GM23248 (cell line): ENCODE data around the gene FOXJ2. TPM values are rescaled to one million over a fixed set of nuclear protein-coding genes. Genes with fewer than 3 reads are reported as not detected.
A peak's percentile ranks its signal among the peaks of the same experiment; 100 is the strongest.
"Not testable (repeated sequence)": the region's sequence is repeated elsewhere in the genome, so short reads cannot be mapped to it uniquely, and the experiment has no call there.

ENCODE experiments used
- DNase-seq: peaks from one replicate; pipeline ENCODE4 v3.0.0-alpha.2; 2015
- H2AFZ ChIP-seq: fragments of 200-600 bp; sonication (generic); 2 replicates; pipeline ENCODE4 v1.6.1; 2016; ENCODE audit warnings: antibody characterized with exemption
- H3F3A ChIP-seq: fragments of 200-600 bp; sonication (generic); 2 replicates; pipeline ENCODE4 v1.6.1; 2016; ENCODE audit warnings: mild to moderate bottlenecking, antibody characterized with exemption, mixed run types; ENCODE audit not compliant: insufficient read depth
- H3K27ac ChIP-seq: fragments of 200-600 bp; sonication (generic); 2 replicates; pipeline ENCODE4 v1.5.1; 2016; ENCODE audit warnings: mild to moderate bottlenecking
- H3K27me3 ChIP-seq: fragments of 200-600 bp; sonication (generic); replicated peaks from 2 replicates; pipeline ENCODE4 v1.6.1; 2016; ENCODE audit warnings: mild to moderate bottlenecking; ENCODE audit not compliant: insufficient read depth
- H3K36me3 ChIP-seq: fragments of 200-600 bp; sonication (generic); 2 replicates; pipeline ENCODE4 v1.6.1; 2016; ENCODE audit warnings: low read depth, mild to moderate bottlenecking
- H3K4me1 ChIP-seq: fragments of 200-600 bp; sonication (generic); 2 replicates; pipeline ENCODE4 v1.6.1; 2016; ENCODE audit warnings: mild to moderate bottlenecking; ENCODE audit not compliant: insufficient read depth
- H3K4me2 ChIP-seq: fragments of 200-600 bp; sonication (generic); one replicate; pipeline ENCODE4 v1.6.1; 2016; ENCODE audit warnings: mild to moderate bottlenecking; ENCODE audit not compliant: unreplicated experiment
- H3K4me3 ChIP-seq: fragments of 200-600 bp; sonication (generic); 2 replicates; pipeline ENCODE4 v1.5.1; 2016; ENCODE audit warnings: mild to moderate bottlenecking
- H3K79me2 ChIP-seq: fragments of 200-600 bp; sonication (generic); 2 replicates; pipeline ENCODE4 v1.6.1; 2016; ENCODE audit warnings: mild to moderate bottlenecking; ENCODE audit not compliant: insufficient read depth
- H3K9ac ChIP-seq: fragments of 200-600 bp; sonication (generic); 2 replicates; pipeline ENCODE4 v1.6.1; 2016; ENCODE audit warnings: mild to moderate bottlenecking
- H3K9me2 ChIP-seq: fragments of 200-600 bp; sonication (generic); 2 replicates; pipeline ENCODE4 v1.6.1; 2016; ENCODE audit warnings: mixed run types, mild to moderate bottlenecking, moderate library complexity; ENCODE audit not compliant: insufficient read depth
- H3K9me3 ChIP-seq: fragments of 200-600 bp; sonication (generic); one replicate; pipeline ENCODE4 v1.6.1; 2017; ENCODE audit warnings: low read depth
- H4K20me1 ChIP-seq: fragments of 200-600 bp; sonication (generic); 2 replicates; pipeline ENCODE4 v1.6.0; 2016; ENCODE audit not compliant: insufficient read depth
- EZH2 ChIP-seq: fragments of 200-600 bp; sonication (generic); IDR thresholded peaks from 2 replicates; pipeline ENCODE4 v1.6.1; 2018; ENCODE audit warnings: antibody characterized with exemption, mild to moderate bottlenecking; ENCODE audit not compliant: insufficient read depth, poor library complexity, severe bottlenecking
- EZH2phosphoT487 ChIP-seq: fragments of 200-600 bp; sonication (generic); IDR thresholded peaks from 2 replicates; pipeline ENCODE4 v1.6.1; 2018; ENCODE audit warnings: antibody characterized with exemption, moderate library complexity, mild to moderate bottlenecking, low read depth; ENCODE audit not compliant: insufficient read depth
- WGBS, 2 experiments: methylation state at CpG; one replicate each; pipeline ENCODE4 v1.1.6; 2015 to 2017; ENCODE audit warnings: low lambda C conversion rate in 2 of 2, low coverage in 1 of 2; ENCODE audit errors: missing lambda C conversion rate in 2 of 2; 5-methylcytosine and 5-hydroxymethylcytosine counted together
- in situ Hi-C: fragments of 300-500 bp; cut with MboI; formaldehyde crosslinking; loops from 2 replicates; pipeline ENCODE4 v1.15.0; 2020
- polyA plus RNA-seq: library from polyadenylated mRNA; unstranded; fragments of >200 nt; fragmentation: Nextera tagmentation; extraction: Ambion mirVana; gene quantifications from 2 replicates; pipeline ENCODE4 v1.2.1, GENCODE V29; 2016
- total RNA-seq: library from RNA; depleted of rRNA; stranded (reverse); fragments of >200 nt; shearing (Covaris generic); gene quantifications from 2 replicates; pipeline ENCODE4 v1.2.3, GENCODE V29; 2014

The FOXJ2 gene
- total and polyA plus RNA-seq, 2 experiments from 2014 or later, result 11.0 to 11.6 TPM

DNA sequence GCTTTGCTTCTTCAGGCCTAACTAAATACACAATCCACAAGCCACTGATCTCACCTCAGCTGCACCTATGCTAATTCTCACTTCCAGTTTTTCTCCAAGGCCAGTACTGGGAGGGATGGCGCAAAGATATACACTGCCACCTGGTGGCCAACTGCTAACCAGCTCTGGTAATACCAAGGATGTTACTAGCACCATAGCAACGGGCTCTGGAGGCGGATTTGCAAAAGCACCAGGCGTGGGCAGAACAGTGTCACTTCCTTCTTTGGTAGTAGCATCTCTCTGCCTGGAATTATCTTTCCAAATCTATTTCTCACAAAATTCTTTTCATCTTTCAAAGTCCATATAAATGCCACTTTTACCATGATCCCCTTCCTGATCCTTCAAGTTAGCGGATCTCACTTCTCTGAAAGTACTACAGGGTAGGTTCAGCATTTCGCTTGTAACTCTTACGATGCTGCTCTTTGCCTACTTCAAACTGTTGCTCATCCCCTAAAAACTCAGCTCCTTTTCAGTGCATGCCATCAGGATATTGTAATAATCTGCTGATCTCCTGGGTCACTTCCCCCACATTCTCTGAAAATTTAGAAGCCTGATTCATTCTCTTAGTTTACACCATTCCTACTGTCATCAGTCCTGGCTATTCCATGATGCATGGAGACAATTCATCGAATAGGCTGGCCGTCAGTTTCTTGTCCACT, 37.1 kb upstream of the FOXJ2 start:
- peak overlapping the region; percentile 70 for H3K4me2 ChIP-seq
- peak overlapping the region; percentile 72 for H3K9ac ChIP-seq
- peak; percentile 98 for DNase-seq
- peak overlapping the region; percentile 50 for H3K4me3 ChIP-seq
- TF ChIP-seq EZH2 (no peak), EZH2phosphoT487 (0 out of 2 replicates have a peak, but pooled peaks have one; percentile 64)
- 10 to 15% methylated on average over 9 of the region's 9 CpGs for WGBS, 2 experiments
- H3F3A ChIP-seq, result peaks cover 23% of the 10 kb centered on the region
- H3K4me1 ChIP-seq, result peaks cover 21% of the 10 kb centered on the region
- 0 out of 2 replicates have a peak overlapping the region, but pooled peaks have one; percentile 45 for H2AFZ ChIP-seq
- H3K27ac ChIP-seq, result peak overlapping the region; percentile 93
- H3K27me3 ChIP-seq, result no peaks in the 10 kb centered on the region
- H3K9me2 ChIP-seq, result no peaks in the 10 kb centered on the region
- H3K36me3 ChIP-seq, result no peaks in the 10 kb centered on the region
- H3K9me3 ChIP-seq, result no peaks in the 10 kb centered on the region
- H4K20me1 ChIP-seq, result no peaks in the 10 kb centered on the region
- in situ Hi-C loops, result loop anchor here (10.0 kb wide), 1 partner anchor 141 kb away; no protein-coding TSS in a partner anchor
- no peaks in the 10 kb centered on the region for H3K79me2 ChIP-seq

DNA sequence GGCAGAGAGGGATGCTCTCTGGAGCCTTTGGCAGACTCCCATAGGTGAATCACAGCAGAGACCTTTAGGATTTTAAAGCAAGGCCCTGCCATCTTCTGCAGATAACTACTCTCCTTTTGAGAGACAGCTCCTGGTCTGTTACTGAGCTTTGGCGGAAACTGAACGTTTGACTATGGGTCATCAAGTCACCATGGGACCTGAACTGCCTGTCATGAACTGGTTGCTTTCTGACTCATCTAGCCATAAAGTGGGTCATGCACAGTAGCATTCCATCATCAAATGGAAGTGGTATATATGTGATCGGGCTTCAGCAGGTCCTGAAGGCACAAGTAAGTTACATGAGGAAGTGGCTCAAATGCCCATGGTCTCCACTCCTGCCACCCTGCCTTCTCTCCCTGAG, 31.7 kb upstream of the FOXJ2 start:
- H3K4me1 ChIP-seq, in situ Hi-C loops, H3K4me2 ChIP-seq, H3K9me2 ChIP-seq, DNase-seq, H2AFZ ChIP-seq, H3K36me3 ChIP-seq, H4K20me1 ChIP-seq, H3K79me2 ChIP-seq, H3F3A ChIP-seq, H3K9me3 ChIP-seq, H3K4me3 ChIP-seq, H3K27me3 ChIP-seq, H3K9ac ChIP-seq, H3K27ac ChIP-seq: not testable (repeated sequence)
- 89 to 94% methylated on average over 3 of the region's 3 CpGs for WGBS, 2 experiments

DNA sequence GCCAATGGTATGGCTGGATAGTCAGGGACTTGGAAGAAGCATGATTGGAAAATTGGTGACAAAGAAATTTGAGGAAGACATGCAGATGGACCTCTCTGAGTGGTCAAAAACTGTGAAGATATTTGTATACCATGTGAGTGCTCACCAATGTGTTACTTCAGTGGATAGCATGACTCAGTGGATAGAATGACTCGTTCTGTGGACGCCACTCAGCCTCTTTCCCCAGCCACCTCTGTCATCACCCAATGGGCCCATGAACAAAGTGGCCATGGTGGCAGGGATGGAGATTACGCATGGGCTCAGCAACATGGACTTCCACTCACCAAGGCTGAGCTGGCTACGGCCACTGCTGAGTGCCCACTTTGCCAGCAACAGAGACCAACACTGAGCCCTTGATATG, 31.0 kb upstream of the FOXJ2 start:
- H2AFZ ChIP-seq, H3K27ac ChIP-seq, H3K79me2 ChIP-seq, H3F3A ChIP-seq, H4K20me1 ChIP-seq, H3K4me2 ChIP-seq, H3K9me2 ChIP-seq, in situ Hi-C loops, H3K9me3 ChIP-seq, H3K4me3 ChIP-seq, H3K36me3 ChIP-seq, H3K27me3 ChIP-seq, H3K4me1 ChIP-seq, H3K9ac ChIP-seq: not testable (repeated sequence)
- 53 to 63% methylated on average over 4 of the region's 4 CpGs for WGBS, 2 experiments
- DNase-seq, result peak; percentile 40

DNA sequence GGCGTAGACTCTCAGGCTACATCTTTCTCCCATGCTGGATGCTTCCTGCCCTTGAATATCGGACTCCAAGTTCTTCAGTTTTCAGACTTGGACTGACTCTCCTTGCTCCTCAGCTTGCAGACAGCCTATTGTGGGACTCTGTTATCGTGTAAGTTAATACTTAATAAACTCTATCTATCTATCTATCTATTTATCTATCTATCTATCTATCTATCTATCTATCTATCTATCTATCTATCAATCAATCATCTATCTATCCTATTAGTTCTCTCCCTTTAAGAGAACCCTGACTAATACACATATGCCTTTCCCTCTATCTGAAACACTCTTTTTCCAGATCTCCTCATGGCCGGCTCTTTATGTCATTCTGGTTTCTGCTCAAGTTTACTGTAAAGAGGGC, 27.6 kb upstream of the FOXJ2 start:
- H4K20me1 ChIP-seq, H3K36me3 ChIP-seq, H3K27ac ChIP-seq, H3K9me2 ChIP-seq, in situ Hi-C loops, H3K4me2 ChIP-seq, H3K27me3 ChIP-seq, H3K79me2 ChIP-seq, H3K4me3 ChIP-seq, H2AFZ ChIP-seq, H3K9me3 ChIP-seq, H3F3A ChIP-seq, DNase-seq, H3K9ac ChIP-seq, H3K4me1 ChIP-seq: not testable (repeated sequence)
- 78 to 79% methylated on average over 4 of the region's 4 CpGs for WGBS, 2 experiments

DNA sequence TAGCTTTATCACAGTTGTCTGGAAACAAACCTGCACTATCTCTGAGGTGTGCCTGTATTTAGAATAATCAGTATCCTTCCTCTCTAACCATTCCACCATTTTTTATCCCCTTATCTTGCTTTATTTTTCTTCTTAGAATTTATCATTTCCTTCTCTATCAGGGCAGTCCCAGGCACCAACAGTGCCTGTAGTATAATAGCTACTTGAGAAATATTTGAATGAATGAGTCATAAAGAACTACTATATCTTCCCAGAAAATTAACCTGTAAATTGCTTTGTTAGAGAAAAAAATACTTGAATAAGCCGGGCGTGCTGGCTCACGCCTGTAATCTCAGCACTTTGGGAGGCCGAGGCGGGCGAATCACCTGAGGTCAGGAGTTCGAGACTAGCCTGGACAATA, 21.2 kb upstream of the FOXJ2 start:
- in situ Hi-C loops, result no loop called here
- H3K9me3 ChIP-seq, result no peaks in the 10 kb centered on the region
- no peak overlapping the region for H2AFZ ChIP-seq
- no peaks in the 10 kb centered on the region for H4K20me1 ChIP-seq
- H3K79me2 ChIP-seq, result no peaks in the 10 kb centered on the region
- no peak overlapping the region for H3K27ac ChIP-seq
- TF ChIP-seq EZH2phosphoT487 (no peak), EZH2 (no peak)
- H3F3A ChIP-seq, result no peaks in the 10 kb centered on the region
- H3K36me3 ChIP-seq, result no peaks in the 10 kb centered on the region
- H3K4me1 ChIP-seq, result no peaks in the 10 kb centered on the region
- H3K4me2 ChIP-seq, result no peak overlapping the region
- peaks cover 5% of the 10 kb centered on the region for H3K27me3 ChIP-seq
- H3K9me2 ChIP-seq, result no peaks in the 10 kb centered on the region
- H3K9ac ChIP-seq, result no peak overlapping the region
- H3K4me3 ChIP-seq, result no peak overlapping the region
- WGBS, 2 experiments, result 95% methylated on average over 7 of the region's 7 CpGs
- peak; percentile 28 for DNase-seq
